GM21786 (cell line): Measurements from ENCODE around the gene SNX8.
"Not testable (repeated sequence)": the region's sequence is repeated elsewhere in the genome, so short reads cannot be mapped to it uniquely, and the experiment has no call there.

ENCODE experiments used
- ATAC-seq: cut with Tn5 transposase; IDR thresholded peaks from one replicate; pipeline ENCODE4 v1.9.1; 2021; ENCODE audit not compliant: unreplicated experiment

SNX8 gene

DNA sequence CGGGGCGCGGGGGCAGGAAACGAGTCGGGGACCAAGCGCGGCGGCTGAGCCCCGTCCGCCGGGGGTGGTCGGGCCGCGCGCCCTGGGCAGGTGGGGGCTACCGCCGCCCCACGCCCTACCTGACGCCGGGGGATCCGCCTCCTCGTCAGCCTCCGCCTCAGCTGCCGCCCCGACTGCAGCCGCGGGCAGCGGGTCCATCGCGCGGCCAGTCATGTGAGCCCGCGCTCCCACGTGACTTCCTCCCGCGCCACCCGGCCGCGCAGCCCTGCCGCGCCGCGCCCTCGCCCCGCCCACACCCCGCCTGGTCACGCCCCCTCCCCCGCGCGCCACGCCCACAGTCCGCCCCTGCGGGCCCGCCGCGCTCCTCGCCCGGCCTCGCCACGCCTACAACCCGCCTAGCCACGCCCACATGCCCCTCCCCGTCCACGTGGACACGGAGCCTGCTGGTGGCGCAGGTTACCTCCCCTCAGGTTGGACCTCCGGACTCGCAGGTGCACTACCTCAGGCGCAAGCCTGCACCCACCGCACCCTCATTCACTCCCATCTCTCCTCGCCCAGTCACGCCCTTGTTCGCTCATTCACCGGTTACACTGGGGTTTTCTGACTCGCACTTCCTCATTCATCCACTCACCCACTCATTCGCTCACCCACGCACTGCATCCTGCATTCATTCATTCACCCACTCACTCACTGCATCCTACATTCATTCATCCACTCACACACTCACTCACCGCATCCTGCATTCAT is at the start of gene SNX8:
TSS of gene SNX8 (minus strand) at position 233 of the 747 bp plus-strand sequence. CDS start at position 213, 20 bp downstream.
- ATAC-seq, result peak; percentile 69

DNA sequence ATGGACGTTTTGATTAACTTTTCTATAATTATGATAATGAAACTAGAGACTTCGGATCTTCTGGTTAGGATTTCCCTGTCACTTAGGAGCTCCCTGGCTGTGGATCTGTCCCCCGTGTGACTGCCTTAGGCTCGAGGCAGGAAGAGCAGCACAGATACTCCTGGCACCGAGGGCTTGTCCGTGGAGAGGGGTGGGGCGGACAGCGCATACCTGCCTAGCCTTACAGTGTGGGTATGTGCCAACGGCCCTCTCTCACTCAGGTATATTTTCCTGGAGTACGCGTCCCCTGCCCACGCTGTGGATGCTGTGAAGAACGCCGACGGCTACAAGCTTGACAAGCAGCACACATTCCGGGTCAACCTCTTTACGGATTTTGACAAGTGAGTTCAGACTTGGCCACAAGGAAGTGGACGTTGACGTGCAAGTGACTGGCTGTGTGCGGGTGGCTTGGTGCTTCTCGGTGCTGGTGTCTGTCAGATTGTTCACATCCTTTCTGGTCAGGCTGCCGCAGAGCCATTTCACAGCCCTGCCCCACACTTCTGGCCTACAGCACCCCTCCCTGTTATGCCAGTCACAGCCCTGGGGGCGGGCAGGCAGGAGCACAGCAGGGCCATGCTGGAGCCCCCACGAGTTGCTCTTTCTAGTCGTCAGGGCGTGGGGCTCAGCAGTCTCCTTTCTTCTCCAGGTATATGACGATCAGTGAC is 48.3 kb upstream of the SNX8 start:
- ATAC-seq, result no peak

GRCh38 chr7:2360796-2361195 is 46.6 kb upstream of the SNX8 start:
- no peak for ATAC-seq

DNA sequence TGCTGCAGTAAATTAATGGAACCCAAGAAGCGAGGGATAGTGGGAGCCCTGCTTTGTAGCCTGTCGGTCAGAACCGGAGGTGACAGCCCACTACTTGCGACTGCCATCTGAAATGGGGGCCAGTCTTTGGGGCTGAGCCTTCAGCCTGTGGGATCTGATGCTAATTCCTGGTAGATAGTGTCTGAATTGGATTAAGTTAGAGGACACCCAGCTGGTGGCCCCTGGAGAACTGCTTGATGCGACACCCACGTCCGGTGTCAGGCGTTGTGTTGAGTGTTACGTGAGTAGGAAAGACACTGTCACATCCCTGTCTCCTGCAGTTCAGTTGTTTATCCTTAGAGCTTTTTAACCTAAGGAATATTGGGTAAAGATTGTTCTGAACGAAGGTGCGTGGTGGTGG is 45.4 kb upstream of the SNX8 start:
- ATAC-seq, result no peak

DNA sequence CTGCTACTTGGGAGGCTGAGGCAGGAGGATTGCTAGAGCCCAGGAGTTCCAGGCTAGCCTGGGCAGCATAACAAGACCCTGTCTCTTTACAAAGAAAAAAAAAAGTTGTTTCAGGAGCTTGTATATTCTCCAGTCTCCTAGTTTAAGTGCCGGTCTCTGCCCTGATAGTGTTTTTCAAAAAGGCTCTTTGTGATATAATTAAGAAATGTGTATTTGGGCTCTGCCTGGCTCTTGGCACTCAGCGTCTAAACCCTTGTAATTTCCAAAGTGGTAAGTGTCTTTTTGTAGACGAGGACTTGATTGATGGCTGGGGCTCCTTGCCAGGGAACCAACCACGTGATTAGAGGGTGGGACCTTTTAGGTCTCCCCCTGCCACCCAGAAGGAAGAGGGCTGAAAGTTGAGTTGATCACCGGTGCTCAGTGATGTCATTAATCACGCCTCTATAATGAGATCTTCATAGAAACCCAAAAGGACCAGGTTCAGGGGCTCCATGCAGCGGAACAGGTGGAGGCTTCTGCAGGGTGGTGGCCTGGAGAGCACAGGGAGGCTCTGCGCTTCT is 44.8 kb upstream of the SNX8 start:
- ATAC-seq, result no peak

- no peak for ATAC-seq
Measured at GRCh38 chr7:2357571-2357970, 43.3 kb upstream of the SNX8 start.

GRCh38 chr7:2357165-2357564 is 42.9 kb upstream of the SNX8 start:
- ATAC-seq, result no peak

DNA sequence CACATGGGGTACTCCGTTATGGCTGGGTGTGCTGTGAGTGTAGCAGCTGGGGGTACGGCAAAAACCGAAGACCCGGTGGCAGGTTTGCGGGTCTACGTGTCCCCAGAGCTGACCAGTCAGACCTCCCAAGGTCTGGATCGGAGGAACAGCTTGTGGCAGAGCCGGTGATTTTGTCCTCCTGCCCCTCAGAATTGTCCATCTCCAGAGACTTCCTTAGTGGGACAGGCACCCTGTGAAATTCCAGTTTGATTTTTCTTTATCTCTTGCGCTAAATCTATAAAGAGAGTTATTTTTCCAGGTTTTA is 41.4 kb upstream of the SNX8 start:
- ATAC-seq, result no peak

DNA sequence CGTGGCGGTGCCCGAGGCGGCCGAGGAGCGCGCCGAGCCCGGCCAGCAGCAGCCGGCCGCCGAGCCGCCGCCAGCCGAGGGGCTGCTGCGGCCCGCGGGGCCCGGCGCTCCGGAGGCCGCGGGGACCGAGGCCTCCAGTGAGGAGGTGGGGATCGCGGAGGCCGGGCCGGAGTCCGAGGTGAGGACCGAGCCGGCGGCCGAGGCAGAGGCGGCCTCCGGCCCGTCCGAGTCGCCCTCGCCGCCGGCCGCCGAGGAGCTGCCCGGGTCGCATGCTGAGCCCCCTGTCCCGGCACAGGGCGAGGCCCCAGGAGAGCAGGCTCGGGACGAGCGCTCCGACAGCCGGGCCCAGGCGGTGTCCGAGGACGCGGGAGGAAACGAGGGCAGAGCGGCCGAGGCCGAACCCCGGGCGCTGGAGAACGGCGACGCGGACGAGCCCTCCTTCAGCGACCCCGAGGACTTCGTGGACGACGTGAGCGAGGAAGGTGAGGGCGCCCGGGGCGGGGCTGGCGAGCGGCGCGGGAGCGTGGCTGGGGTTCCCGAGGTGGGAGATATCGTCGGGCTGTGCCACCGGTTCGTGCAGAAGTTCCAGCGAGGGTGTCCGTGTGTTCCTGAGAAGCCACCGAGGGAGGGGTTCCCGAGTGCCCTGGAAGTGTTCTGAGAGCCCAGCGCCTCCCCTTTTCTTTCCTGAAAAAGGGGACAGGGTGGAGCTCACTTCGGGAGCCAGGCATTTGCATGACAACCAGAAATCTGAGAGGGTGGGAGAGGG is 40.9 kb upstream of the SNX8 start:
- no peak for ATAC-seq

DNA sequence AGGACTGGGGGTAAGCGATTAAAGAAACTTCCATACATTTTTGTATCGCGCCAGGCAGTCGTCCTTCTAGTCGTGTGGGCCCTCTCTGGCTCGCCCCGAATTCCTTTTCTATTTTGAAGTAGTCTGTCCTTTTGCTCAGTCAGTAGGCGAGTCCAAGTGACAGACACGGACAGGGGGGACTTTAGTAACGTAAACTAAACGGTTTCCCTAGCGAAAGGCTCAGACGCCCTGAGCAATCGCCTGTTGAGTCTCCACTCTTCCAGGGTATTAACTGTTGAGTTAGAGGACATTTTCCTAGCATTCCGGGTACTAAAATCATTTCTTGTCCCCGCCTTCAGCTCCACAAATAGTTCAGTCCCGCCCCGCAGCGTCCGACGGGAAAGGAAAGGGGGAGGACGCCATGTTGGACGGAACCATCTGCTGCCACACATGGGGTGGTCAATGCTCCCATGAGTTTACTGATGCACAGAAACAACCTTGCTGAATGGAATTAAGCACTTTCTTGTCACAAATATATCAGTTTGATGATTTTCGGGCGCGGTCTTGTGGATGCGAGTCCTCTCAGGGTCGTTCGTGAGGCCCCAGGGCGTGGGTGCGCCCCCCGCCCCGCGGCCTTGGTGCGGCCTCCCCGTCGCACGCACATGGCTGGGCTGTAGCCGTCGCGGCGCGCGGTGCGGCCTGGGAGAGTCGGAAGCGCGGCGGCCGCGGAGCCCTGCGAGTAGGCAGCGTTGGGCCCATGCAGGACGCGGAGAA is 40.1 kb upstream of the SNX8 start, which contains the start of gene EIF3B:
TSS of gene EIF3B (plus strand) at position 642 of the 753 bp plus-strand sequence. CDS start at position 737, 95 bp downstream.
- ATAC-seq, result peak; percentile 68

GRCh38 chr7:2353936-2354185 is 39.6 kb upstream of the SNX8 start:
- ATAC-seq, result peak; percentile 66

GRCh38 chr7:2353113-2353935 is 39.1 kb upstream of the SNX8 start:
- no peak for ATAC-seq

GRCh38 chr7:2350861-2351260 is 36.6 kb upstream of the SNX8 start:
- no peak for ATAC-seq

DNA sequence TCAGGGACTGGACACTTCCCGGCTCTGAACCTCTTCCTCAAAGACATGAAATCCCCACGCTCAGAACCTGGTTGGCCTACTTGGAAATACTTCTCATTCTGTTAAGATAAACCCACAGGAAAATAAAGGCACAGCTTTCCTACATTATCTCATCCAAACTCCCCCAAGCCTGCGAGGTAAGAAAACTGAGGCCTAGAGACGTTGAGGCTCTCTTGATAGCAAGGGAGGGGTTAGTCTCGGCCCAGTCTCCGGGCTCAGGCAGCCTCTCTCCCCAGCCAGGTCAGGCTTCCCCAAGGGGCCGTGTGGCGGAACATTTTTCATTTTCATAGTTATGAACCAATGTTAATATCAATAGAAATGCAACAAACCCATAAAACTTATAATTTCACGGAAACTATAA is 35.8 kb upstream of the SNX8 start:
- no peak for ATAC-seq

- not testable (repeated sequence) for ATAC-seq
Measured at GRCh38 chr7:2347351-2348063, 33.3 kb upstream of the SNX8 start.

DNA sequence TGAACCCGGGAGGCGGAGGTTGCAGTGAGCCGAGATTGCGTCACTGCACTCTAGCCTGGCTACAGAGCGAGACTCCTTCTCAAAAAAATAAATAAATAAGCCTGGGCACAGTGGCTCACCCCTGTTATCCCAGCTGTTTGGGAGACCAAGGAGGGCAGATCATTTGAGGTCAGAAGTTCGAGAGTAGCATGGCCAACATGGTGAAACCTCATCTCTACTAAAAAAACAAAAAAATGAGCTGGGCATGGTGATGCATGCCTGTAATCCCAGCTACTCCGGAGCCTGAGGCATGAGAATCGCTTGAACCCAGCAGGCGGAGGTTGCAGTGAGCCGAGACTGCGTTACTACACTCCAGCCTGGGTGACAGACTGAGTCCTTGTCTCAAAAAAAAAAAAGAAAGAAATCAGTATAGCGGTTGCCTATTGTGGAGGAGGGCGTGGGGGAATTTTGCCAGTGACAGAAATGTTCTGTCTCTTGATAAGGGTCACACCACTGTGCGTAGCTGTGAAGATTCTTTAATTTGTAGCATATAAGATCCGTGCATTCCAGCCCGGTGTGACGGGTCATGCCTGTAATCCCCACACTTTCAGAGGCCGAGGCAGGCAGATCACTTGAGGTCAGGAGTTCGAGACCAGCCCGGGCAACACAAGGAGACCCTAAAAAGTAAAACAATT is 22.5 kb upstream of the SNX8 start:
- no peak for ATAC-seq

DNA sequence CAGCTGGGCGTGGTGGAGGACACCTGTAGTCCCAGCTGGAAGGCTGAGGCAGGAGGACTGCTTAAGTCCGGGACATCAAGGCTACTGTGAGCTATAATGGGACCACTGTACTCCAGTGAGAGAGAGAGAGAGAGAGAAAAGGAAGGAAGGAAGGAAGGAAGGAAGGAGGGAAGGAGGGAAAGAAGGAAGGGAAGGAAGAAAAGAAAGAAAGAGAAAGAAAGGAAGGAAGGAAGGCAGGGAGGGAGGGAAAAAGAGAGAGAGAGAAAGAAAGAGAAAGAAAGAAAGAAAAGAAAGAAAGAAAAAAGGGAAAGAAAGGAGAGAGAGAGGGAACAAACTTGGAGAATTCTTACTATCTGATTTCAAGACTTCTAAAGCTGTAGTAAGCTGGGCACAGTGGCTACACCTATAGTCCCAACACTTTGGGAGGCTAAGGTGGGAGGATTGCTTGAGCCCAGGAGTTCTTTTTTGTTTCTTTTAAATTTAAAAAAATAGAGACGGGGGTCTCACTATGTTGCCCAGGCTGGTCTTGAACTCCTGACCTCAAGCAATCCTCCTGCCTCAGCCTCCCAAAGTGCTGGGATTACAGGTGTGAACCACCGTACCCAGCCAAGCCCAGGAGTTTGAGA is 18.5 kb upstream of the SNX8 start:
- not testable (repeated sequence) for ATAC-seq

DNA sequence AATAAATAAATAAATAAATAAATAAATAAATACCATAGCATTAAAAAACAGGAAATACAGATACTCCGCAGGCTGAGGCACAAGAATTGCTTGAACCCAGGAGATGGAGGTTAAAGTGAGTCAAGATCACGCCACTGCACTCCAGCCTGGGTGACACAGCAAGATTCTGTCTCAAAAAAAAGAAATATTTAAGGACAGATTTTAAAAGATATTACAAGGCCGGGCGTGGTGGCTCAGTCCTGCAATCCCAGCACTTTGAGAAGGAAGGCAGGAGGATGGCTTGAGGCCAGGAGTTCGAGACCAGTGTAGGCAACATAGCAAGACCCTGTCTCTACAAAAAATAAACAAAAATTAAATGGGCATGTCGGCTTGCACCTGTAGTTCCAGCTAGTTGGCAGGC is 17.5 kb upstream of the SNX8 start:
- ATAC-seq, result no peak

DNA sequence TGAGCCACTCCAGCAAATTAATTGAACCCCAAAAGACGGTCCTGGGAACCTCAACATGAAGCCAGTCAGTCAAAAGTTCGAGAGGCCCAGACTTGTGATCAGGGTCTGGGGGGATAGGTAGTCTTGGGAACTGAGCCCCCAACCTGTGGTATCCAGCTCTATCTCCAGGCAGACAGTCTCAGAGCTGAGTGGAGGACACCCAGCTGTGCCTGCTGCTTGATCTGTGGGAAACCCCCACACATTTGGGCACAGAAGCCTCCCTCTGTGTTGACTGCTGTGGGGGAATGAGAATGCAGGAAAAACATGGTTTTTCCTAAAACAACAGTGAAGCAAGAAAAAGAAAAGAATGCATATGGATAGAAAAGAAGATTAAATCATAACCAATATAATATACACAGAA is 16.3 kb upstream of the SNX8 start:
- no peak for ATAC-seq
